ENCODE measurements around the gene NCDN.

DNA sequence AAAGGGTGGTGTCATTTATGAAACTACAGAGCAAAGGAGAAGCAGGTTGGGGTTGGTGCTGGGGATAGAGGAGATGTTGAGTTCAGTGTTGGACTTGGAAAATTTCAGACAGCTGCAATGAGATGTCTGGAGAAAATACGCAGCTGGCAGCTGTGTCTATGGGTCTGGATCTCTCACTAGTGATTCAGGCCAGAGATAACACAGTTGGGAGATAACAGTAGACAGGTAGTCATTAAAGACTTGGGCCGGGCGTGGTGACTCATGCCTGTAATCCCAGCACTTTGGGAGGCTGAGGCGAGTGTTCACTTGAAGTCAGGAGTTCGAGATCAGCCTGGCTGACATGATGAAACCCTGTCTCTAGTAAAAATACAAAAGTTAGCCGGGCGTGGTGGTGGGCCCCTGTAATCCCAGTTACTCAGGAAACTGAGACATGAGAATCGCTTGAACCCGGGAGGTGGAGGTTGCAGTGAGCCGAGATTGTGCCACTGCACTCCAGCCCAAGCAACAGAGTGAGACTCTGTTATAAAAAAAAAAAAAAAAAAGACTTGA lies 13.1 kb downstream of the NCDN start:
- TF ChIP-seq EP300 (IDR thresholded peaks at IDR 0.05) (no peak), POLR2AphosphoS5 (IDR thresholded peaks at IDR 0.05) (no peak)
- TF ChIP-seq, protein P1, sequence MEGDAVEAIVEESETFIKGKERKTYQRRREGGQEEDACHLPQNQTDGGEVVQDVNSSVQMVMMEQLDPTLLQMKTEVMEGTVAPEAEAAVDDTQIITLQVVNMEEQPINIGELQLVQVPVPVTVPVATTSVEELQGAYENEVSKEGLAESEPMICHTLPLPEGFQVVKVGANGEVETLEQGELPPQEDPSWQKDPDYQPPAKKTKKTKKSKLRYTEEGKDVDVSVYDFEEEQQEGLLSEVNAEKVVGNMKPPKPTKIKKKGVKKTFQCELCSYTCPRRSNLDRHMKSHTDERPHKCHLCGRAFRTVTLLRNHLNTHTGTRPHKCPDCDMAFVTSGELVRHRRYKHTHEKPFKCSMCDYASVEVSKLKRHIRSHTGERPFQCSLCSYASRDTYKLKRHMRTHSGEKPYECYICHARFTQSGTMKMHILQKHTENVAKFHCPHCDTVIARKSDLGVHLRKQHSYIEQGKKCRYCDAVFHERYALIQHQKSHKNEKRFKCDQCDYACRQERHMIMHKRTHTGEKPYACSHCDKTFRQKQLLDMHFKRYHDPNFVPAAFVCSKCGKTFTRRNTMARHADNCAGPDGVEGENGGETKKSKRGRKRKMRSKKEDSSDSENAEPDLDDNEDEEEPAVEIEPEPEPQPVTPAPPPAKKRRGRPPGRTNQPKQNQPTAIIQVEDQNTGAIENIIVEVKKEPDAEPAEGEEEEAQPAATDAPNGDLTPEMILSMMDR (IDR thresholded peaks at IDR 0.05) = no peak

Data from sigmoid colon (tissue), 4 donors.